OCI-LY7 (cell line): ENCODE measurements around the gene GBP3. TPM values are rescaled to one million over a fixed set of nuclear protein-coding genes. Genes with fewer than 3 reads are reported as not detected.
"Not testable (repeated sequence)": the region's sequence is repeated elsewhere in the genome, so short reads cannot be mapped to it uniquely, and the experiment has no call there.

Source experiments
- BruUV-seq: library from RNA; stranded (reverse); fragments of 400-500 nt; replicated peaks from 2 replicates; lab custom pipeline; 2021; lab: Mats Ljungman, UMichigan
- CTCF ChIA-PET: fragments of 300-600 bp; sonication (Branson Sonifier 250); formaldehyde crosslinking; loops from one replicate; lab custom pipeline; 2022; ENCODE audit warnings: antibody characterized with exemption; ENCODE audit not compliant: unreplicated experiment; lab: Charles Lee
- POLR2A ChIA-PET: fragments of 300-600 bp; sonication (Branson Sonifier 250); formaldehyde crosslinking; loops from one replicate; lab custom pipeline; 2022; ENCODE audit warnings: antibody characterized with exemption; lab: Charles Lee
- DNase-seq: peaks from one replicate; pipeline ENCODE4 v3.0.0-alpha.2; 2015; ENCODE audit warnings: low spot score
- H2AFZ ChIP-seq: fragments of 200-600 bp; sonication (generic), shearing (Covaris generic); 2 replicates; pipeline ENCODE4 v1.6.1; 2014; ENCODE audit warnings: mild to moderate bottlenecking, antibody characterized with exemption, low read length, moderate library complexity
- H3K27ac ChIP-seq: fragments of 200-600 bp; sonication (generic); 2 replicates; pipeline ENCODE4 v1.5.1; 2014; ENCODE audit warnings: mixed run types, low read depth, mild to moderate bottlenecking, moderate library complexity, low read length, inconsistent platforms; ENCODE audit not compliant: poor library complexity, severe bottlenecking
- H3K36me3 ChIP-seq: fragments of 200-600 bp; sonication (generic); 2 replicates; pipeline ENCODE4 v1.6.1; 2014; ENCODE audit warnings: mild to moderate bottlenecking, antibody characterized with exemption, low read length, moderate library complexity, mixed read lengths; ENCODE audit not compliant: insufficient read depth
- H3K4me1 ChIP-seq: fragments of 200-600 bp; sonication (generic); 2 replicates; pipeline ENCODE4 v1.5.1; 2014; ENCODE audit warnings: mild to moderate bottlenecking, low read length; ENCODE audit not compliant: insufficient read depth, poor library complexity, severe bottlenecking
- H3K4me2 ChIP-seq: fragments of 200-600 bp; sonication (generic); 2 replicates; pipeline ENCODE4 v1.6.1; 2014; ENCODE audit warnings: mild to moderate bottlenecking, low read length
- H3K4me3 ChIP-seq: fragments of 200-600 bp; sonication (generic); 2 replicates; pipeline ENCODE4 v1.5.1; 2014; ENCODE audit warnings: mild to moderate bottlenecking, low read depth, low read length; ENCODE audit not compliant: poor library complexity, severe bottlenecking
- H3K79me2 ChIP-seq: fragments of 200-600 bp; sonication (generic); 2 replicates; pipeline ENCODE4 v1.6.1; 2016; ENCODE audit warnings: low read depth, mild to moderate bottlenecking, low read length, moderate library complexity, mixed read lengths; ENCODE audit not compliant: insufficient read depth
- H3K9me2 ChIP-seq: fragments of 200-600 bp; sonication (generic); 2 replicates; pipeline ENCODE4 v1.6.1; 2016; ENCODE audit warnings: mild to moderate bottlenecking, low read length, mixed read lengths; ENCODE audit not compliant: insufficient read depth
- H3K9me3 ChIP-seq: fragments of 200-600 bp; sonication (generic); 2 replicates; pipeline ENCODE4 v1.6.1; 2014; ENCODE audit warnings: mild to moderate bottlenecking, mixed run types, low read length, mixed read lengths
- H4K20me1 ChIP-seq: fragments of 200-600 bp; sonication (generic); 2 replicates; pipeline ENCODE4 v1.6.1; 2014; ENCODE audit warnings: mild to moderate bottlenecking, antibody characterized with exemption, low read length, moderate library complexity, mixed read lengths; ENCODE audit not compliant: insufficient read depth
- CTCF ChIP-seq: fragments of 200-600 bp; sonication (generic); conservative IDR thresholded peaks from 2 replicates; pipeline ENCODE4 v1.5.1; 2014; ENCODE audit warnings: mild to moderate bottlenecking, antibody characterized with exemption, low read length, moderate library complexity, mixed read lengths
- EZH2phosphoT487 ChIP-seq: fragments of 200-600 bp; sonication (generic); IDR thresholded peaks from 2 replicates; pipeline ENCODE4 v1.6.1; 2018; ENCODE audit warnings: low read depth, borderline replicate concordance, mild to moderate bottlenecking, mixed run types, antibody characterized with exemption, low read length, moderate library complexity, mixed read lengths
- intact Hi-C: fragments of 100-400 bp; cut with micrococcal nuclease; formaldehyde crosslinking; loops from one replicate; pipeline ENCODE4 v1.10.0; 2022; ENCODE audit not compliant: unreplicated experiment
- total RNA-seq, 2 experiments: library from RNA; depleted of rRNA in 1 of 2; stranded (reverse); fragments of >200 nt in 1 of 2; shearing (Covaris generic) in 1 of 2; gene quantifications; 2 replicates each; pipeline ENCODE4 v1.2.3, GENCODE V29; 2014 to 2022

Gene GBP3
- total RNA-seq, 2 experiments from 2014 or later: 0.25 to 0.49 TPM

GRCh38 chr1:89008511-89008910 lies 14.2 kb downstream of the GBP3 start:
- Histone ChIP-seq H3K9me2 (no peaks in the 10 kb centered on the region), H4K20me1 (no peaks in the 10 kb centered on the region), H3K4me1 (no peaks in the 10 kb centered on the region), H3K9me3 (no peaks in the 10 kb centered on the region), H3K79me2 (no peaks in the 10 kb centered on the region), H2AFZ (no peak overlapping the region), H3K4me3 (no peak overlapping the region), H3K27ac (no peak overlapping the region), H3K4me2 (no peak overlapping the region), H3K36me3 (no peaks in the 10 kb centered on the region)
- ChIA-PET CTCF (no interaction called here), POLR2A (interaction anchor here (1.0 kb wide), 1 partner anchor 13 kb away, joined by 3 read pairs; no protein-coding TSS in a partner anchor)
- no TSS peak for BruUV-seq
- intact Hi-C loops: no loop called here
- no peak for DNase-seq
- TF ChIP-seq CTCF: no peak

GRCh38 chr1:89005286-89006151 lies 17.1 kb downstream of the GBP3 start:
- H2AFZ ChIP-seq: no peak overlapping the region
- H3K79me2 ChIP-seq: no peaks in the 10 kb centered on the region
- BruUV-seq: no TSS peak
- no peak overlapping the region for H3K27ac ChIP-seq
- no peaks in the 10 kb centered on the region for H3K9me3 ChIP-seq
- no peaks in the 10 kb centered on the region for H3K36me3 ChIP-seq
- H3K4me2 ChIP-seq: no peak overlapping the region
- TF ChIP-seq EZH2phosphoT487: no peak
- no peak for TF ChIP-seq CTCF
- DNase-seq: no peak
- H3K4me3 ChIP-seq: no peak overlapping the region
- ChIA-PET CTCF (no interaction called here), POLR2A (no interaction called here)
- intact Hi-C loops: no loop called here
- no peaks in the 10 kb centered on the region for H3K9me2 ChIP-seq
- no peaks in the 10 kb centered on the region for H4K20me1 ChIP-seq
- H3K4me1 ChIP-seq: no peaks in the 10 kb centered on the region

DNA sequence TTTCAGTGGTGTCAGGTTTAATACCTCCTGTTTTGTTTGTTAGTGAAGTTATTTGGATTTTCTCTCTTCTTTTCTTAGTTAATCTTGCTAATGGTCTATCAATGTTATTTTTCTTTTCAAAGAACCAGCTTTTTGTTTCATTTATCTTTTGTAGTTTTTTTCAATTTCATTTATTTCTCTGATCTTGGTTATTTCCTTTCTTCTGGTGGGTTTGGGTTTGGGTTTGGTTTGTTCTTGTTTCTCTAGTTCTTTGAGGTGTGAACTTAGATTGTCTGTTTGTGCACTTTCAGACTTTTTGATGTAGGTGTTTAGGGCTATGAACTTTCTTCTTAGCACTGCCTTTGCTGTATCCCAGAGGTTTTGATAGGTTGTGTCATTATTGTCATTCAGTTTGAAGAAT lies 20.5 kb downstream of the GBP3 start:
- H3K27ac ChIP-seq, H2AFZ ChIP-seq, H3K4me1 ChIP-seq, intact Hi-C loops, H3K36me3 ChIP-seq, CTCF ChIA-PET, POLR2A ChIA-PET, DNase-seq, H3K9me3 ChIP-seq, H4K20me1 ChIP-seq, H3K4me2 ChIP-seq, BruUV-seq, H3K4me3 ChIP-seq, H3K79me2 ChIP-seq, H3K9me2 ChIP-seq: not testable (repeated sequence)
